PC-3 (cell line): Measurements from ENCODE around the gene BFSP1.

Source experiments
- EZH2 ChIP-seq: fragments of 300-600 bp; sonication (generic); IDR thresholded peaks from one replicate; pipeline ENCODE4 v1.6.1; 2017; ENCODE audit warnings: antibody characterized with exemption, mild to moderate bottlenecking, low read length; ENCODE audit not compliant: unreplicated experiment
- EZH2phosphoT487 ChIP-seq: fragments of 300-600 bp; sonication (generic); IDR thresholded peaks from 2 replicates; pipeline ENCODE4 v1.6.1; 2018; ENCODE audit warnings: mild to moderate bottlenecking, antibody characterized with exemption, low read length, borderline replicate concordance
- TF ChIP-seq, protein P1 (sequence below): fragments of 300-600 bp; sonication (generic); conservative IDR thresholded peaks from 2 replicates; pipeline ENCODE4 v1.5.1; 2017; ENCODE audit warnings: antibody characterized with exemption, low read depth, mild to moderate bottlenecking, low read length

DNA sequence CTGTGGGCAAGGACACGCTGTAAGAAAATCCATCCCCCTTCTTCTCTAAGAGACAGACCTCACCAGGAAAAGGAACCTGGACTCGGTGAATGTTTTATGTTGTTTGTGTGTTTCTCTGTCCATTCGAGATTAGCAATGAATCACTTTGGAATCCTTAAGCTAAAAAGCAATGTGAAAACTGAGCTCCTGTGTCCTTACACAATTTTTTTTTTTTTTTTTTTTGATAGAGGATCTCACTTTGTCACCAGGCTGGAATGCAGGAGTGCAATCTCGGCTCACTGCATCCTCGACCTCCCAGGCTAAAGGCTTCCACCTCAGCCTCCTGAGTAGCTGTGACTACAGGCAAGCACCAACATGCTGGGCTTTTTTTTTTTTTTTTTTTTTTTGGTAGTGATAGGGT, 32.1 kb downstream of the BFSP1 start:
- TF ChIP-seq, protein P1, sequence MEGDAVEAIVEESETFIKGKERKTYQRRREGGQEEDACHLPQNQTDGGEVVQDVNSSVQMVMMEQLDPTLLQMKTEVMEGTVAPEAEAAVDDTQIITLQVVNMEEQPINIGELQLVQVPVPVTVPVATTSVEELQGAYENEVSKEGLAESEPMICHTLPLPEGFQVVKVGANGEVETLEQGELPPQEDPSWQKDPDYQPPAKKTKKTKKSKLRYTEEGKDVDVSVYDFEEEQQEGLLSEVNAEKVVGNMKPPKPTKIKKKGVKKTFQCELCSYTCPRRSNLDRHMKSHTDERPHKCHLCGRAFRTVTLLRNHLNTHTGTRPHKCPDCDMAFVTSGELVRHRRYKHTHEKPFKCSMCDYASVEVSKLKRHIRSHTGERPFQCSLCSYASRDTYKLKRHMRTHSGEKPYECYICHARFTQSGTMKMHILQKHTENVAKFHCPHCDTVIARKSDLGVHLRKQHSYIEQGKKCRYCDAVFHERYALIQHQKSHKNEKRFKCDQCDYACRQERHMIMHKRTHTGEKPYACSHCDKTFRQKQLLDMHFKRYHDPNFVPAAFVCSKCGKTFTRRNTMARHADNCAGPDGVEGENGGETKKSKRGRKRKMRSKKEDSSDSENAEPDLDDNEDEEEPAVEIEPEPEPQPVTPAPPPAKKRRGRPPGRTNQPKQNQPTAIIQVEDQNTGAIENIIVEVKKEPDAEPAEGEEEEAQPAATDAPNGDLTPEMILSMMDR: no peak
- TF ChIP-seq EZH2: no peak
- no peak for TF ChIP-seq EZH2phosphoT487
